ENCODE results near the gene UXS1.

The UXS1 gene

GRCh38 chr2:106144621-106145331, 49.3 kb downstream of the UXS1 start:
- ChIA-PET POLR2A (no interaction called here), CTCF (no interaction called here)
- H3K27me3 ChIP-seq (replicated peaks in 2 of 5; ENCODE audit: control insufficient read depth in 4 of 5, insufficient read depth in 5 of 5, low read length in 4 of 5), result no peaks in the 10 kb centered on the region
- 95% methylated on average over 18 of the region's 21 CpGs for WGBS (ENCODE audit: insufficient coverage)
- H3K36me3 ChIP-seq (ENCODE audit: control insufficient read depth in 4 of 4, insufficient read depth in 4 of 4, low read length in 3 of 4), result peaks cover 15 to 48% (median 28%) of the 10 kb centered on the region in 4 experiments
- no peak for DNase-seq
- no peaks in the 10 kb centered on the region for H3K9me3 ChIP-seq (ENCODE audit: control extremely low read depth in 1 of 5, control insufficient read depth in 4 of 5, insufficient read depth in 2 of 5, low read depth in 1 of 5, low read length in 4 of 5)
- H3K27ac ChIP-seq (ENCODE audit: insufficient read depth in 1 of 2, low read depth in 1 of 2, low read length in 2 of 2, poor library complexity in 1 of 2, severe bottlenecking in 2 of 2), result no peak overlapping the region
- H3K4me3 ChIP-seq (ENCODE audit: control insufficient read depth in 1 of 7, extremely low read depth in 1 of 7, insufficient read depth in 4 of 7, low read depth in 2 of 7, low read length in 6 of 7), result no peak overlapping the region
- H3K4me1 ChIP-seq (ENCODE audit: control extremely low read depth in 1 of 4, control insufficient read depth in 4 of 4, insufficient read depth in 4 of 4, low read length in 3 of 4), result peaks cover 0 to 5% (median 0%) of the 10 kb centered on the region in 4 experiments

GRCh38 chr2:106143495-106144215, 50.4 kb downstream of the UXS1 start:
- H3K27me3 ChIP-seq (replicated peaks in 2 of 5; ENCODE audit: control insufficient read depth in 4 of 5, insufficient read depth in 5 of 5, low read length in 4 of 5), result no peaks in the 10 kb centered on the region
- H3K4me3 ChIP-seq (ENCODE audit: control insufficient read depth in 1 of 7, extremely low read depth in 1 of 7, insufficient read depth in 4 of 7, low read depth in 2 of 7, low read length in 6 of 7), result no peak overlapping the region
- CTCF ChIA-PET, result no interaction called here
- POLR2A ChIA-PET, result no interaction called here
- peaks cover 0 to 11% (median 7%) of the 10 kb centered on the region in 4 experiments for H3K4me1 ChIP-seq (ENCODE audit: control extremely low read depth in 1 of 4, control insufficient read depth in 4 of 4, insufficient read depth in 4 of 4, low read length in 3 of 4)
- WGBS (ENCODE audit: insufficient coverage), result 93% methylated on average over 6 of the region's 7 CpGs
- DNase-seq, result no peak
- no peak overlapping the region for H3K27ac ChIP-seq (ENCODE audit: insufficient read depth in 1 of 2, low read depth in 1 of 2, low read length in 2 of 2, poor library complexity in 1 of 2, severe bottlenecking in 2 of 2)
- H3K9me3 ChIP-seq (ENCODE audit: control extremely low read depth in 1 of 5, control insufficient read depth in 4 of 5, insufficient read depth in 2 of 5, low read depth in 1 of 5, low read length in 4 of 5), result no peaks in the 10 kb centered on the region
- peaks cover 9 to 42% (median 25%) of the 10 kb centered on the region in 4 experiments for H3K36me3 ChIP-seq (ENCODE audit: control insufficient read depth in 4 of 4, insufficient read depth in 4 of 4, low read length in 3 of 4)

GRCh38 chr2:106142683-106143082, 51.4 kb downstream of the UXS1 start:
- no peaks in the 10 kb centered on the region for H3K27me3 ChIP-seq (replicated peaks in 2 of 5; ENCODE audit: control insufficient read depth in 4 of 5, insufficient read depth in 5 of 5, low read length in 4 of 5)
- WGBS (ENCODE audit: insufficient coverage), result 88% methylated on average over 1 of the region's 3 CpGs
- H3K36me3 ChIP-seq (ENCODE audit: control insufficient read depth in 4 of 4, insufficient read depth in 4 of 4, low read length in 3 of 4), result peaks cover 9 to 44% (median 24%) of the 10 kb centered on the region in 4 experiments
- peaks cover 0 to 18% (median 13%) of the 10 kb centered on the region in 4 experiments for H3K4me1 ChIP-seq (ENCODE audit: control extremely low read depth in 1 of 4, control insufficient read depth in 4 of 4, insufficient read depth in 4 of 4, low read length in 3 of 4)
- H3K4me3 ChIP-seq (ENCODE audit: control insufficient read depth in 1 of 7, extremely low read depth in 1 of 7, insufficient read depth in 4 of 7, low read depth in 2 of 7, low read length in 6 of 7), result no peak overlapping the region
- H3K27ac ChIP-seq (ENCODE audit: insufficient read depth in 1 of 2, low read depth in 1 of 2, low read length in 2 of 2, poor library complexity in 1 of 2, severe bottlenecking in 2 of 2), result no peak overlapping the region
- DNase-seq, result no peak
- H3K9me3 ChIP-seq (ENCODE audit: control extremely low read depth in 1 of 5, control insufficient read depth in 4 of 5, insufficient read depth in 2 of 5, low read depth in 1 of 5, low read length in 4 of 5), result no peaks in the 10 kb centered on the region
- ChIA-PET POLR2A (no interaction called here), CTCF (interaction anchor here (1.1 kb wide), 1 partner anchor 18 kb away, joined by 3 read pairs; no protein-coding TSS in a partner anchor)

DNA sequence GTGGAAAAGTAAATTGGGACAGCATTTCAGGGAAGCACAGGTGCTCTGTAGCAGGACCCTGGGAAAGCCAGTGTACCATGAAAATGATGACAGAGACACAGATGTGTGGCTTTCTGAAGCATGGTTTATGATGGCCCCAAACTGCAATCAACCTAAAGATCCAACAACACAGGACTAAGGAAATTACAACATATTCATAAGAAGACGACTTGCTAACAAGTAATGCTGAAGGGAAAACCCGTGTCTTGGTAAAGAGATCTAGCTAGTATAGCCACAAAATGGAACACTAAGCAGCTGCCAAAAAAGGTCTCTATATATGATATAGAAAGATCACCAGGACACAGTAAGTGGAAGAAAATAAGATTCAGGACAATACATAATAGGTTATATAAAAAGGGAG, 53.2 kb downstream of the UXS1 start:
- peaks cover 9 to 42% (median 22%) of the 10 kb centered on the region in 4 experiments for H3K36me3 ChIP-seq (ENCODE audit: control insufficient read depth in 4 of 4, insufficient read depth in 4 of 4, low read length in 3 of 4)
- no peaks in the 10 kb centered on the region for H3K27me3 ChIP-seq (replicated peaks in 2 of 5; ENCODE audit: control insufficient read depth in 4 of 5, insufficient read depth in 5 of 5, low read length in 4 of 5)
- peaks cover 0 to 21% (median 14%) of the 10 kb centered on the region in 4 experiments for H3K4me1 ChIP-seq (ENCODE audit: control extremely low read depth in 1 of 4, control insufficient read depth in 4 of 4, insufficient read depth in 4 of 4, low read length in 3 of 4)
- H3K4me3 ChIP-seq (ENCODE audit: control insufficient read depth in 1 of 7, extremely low read depth in 1 of 7, insufficient read depth in 4 of 7, low read depth in 2 of 7, low read length in 6 of 7), result no peak overlapping the region
- no peak overlapping the region for H3K27ac ChIP-seq (ENCODE audit: insufficient read depth in 1 of 2, low read depth in 1 of 2, low read length in 2 of 2, poor library complexity in 1 of 2, severe bottlenecking in 2 of 2)
- DNase-seq, result no peak
- POLR2A ChIA-PET, result interaction anchor here (1.0 kb wide), 1 partner anchor 20 kb away, joined by 3 read pairs; no protein-coding TSS in a partner anchor
- H3K9me3 ChIP-seq (ENCODE audit: control extremely low read depth in 1 of 5, control insufficient read depth in 4 of 5, insufficient read depth in 2 of 5, low read depth in 1 of 5, low read length in 4 of 5), result no peaks in the 10 kb centered on the region
- no CpG with 5 or more reads among the region's 2 CpGs for WGBS (ENCODE audit: insufficient coverage)
- CTCF ChIA-PET, result interaction anchor here (0.6 to 1.7 kb wide), 6 partner anchors 9 to 50 kb away, joined by 3 to 11 read pairs (median 4); no protein-coding TSS in a partner anchor

DNA sequence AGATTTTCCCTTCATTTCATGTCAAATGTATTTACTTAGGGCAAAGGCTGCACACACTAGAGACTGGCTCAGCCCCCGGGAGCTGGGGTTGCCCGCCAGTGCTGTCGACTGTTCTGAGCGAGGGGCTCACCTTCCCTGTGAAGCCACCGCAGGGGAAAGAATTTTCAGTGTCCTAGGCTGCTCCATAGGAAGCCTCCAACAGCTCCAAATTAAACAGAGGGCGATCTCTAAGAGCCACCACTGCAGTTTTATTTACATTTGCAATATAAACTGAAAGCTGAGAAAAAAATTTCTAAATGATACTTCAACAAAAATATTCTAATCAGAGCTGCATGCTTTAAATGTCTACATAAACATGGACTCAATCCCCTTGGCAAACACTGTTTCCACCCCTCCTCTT, 54.0 kb downstream of the UXS1 start:
- Histone ChIP-seq H3K4me3 (ENCODE audit: control insufficient read depth in 1 of 7, extremely low read depth in 1 of 7, insufficient read depth in 4 of 7, low read depth in 2 of 7, low read length in 6 of 7) (no peak overlapping the region), H3K36me3 (ENCODE audit: control insufficient read depth in 4 of 4, insufficient read depth in 4 of 4, low read length in 3 of 4) (peaks cover 8 to 39% (median 20%) of the 10 kb centered on the region in 4 experiments), H3K9me3 (ENCODE audit: control extremely low read depth in 1 of 5, control insufficient read depth in 4 of 5, insufficient read depth in 2 of 5, low read depth in 1 of 5, low read length in 4 of 5) (no peaks in the 10 kb centered on the region), H3K27ac (ENCODE audit: insufficient read depth in 1 of 2, low read depth in 1 of 2, low read length in 2 of 2, poor library complexity in 1 of 2, severe bottlenecking in 2 of 2) (no peak overlapping the region), H3K4me1 (ENCODE audit: control extremely low read depth in 1 of 4, control insufficient read depth in 4 of 4, insufficient read depth in 4 of 4, low read length in 3 of 4) (peaks cover 0 to 21% (median 14%) of the 10 kb centered on the region in 4 experiments), H3K27me3 (replicated peaks in 2 of 5; ENCODE audit: control insufficient read depth in 4 of 5, insufficient read depth in 5 of 5, low read length in 4 of 5) (no peaks in the 10 kb centered on the region)
- no peak for DNase-seq
- WGBS (ENCODE audit: insufficient coverage), result 100% methylated on average over 3 of the region's 6 CpGs
- POLR2A ChIA-PET, result no interaction called here
- CTCF ChIA-PET, result interaction anchor here (1.1 to 1.6 kb wide), 4 partner anchors 10 to 30 kb away, joined by 3 to 11 read pairs (median 6); no protein-coding TSS in a partner anchor

DNA sequence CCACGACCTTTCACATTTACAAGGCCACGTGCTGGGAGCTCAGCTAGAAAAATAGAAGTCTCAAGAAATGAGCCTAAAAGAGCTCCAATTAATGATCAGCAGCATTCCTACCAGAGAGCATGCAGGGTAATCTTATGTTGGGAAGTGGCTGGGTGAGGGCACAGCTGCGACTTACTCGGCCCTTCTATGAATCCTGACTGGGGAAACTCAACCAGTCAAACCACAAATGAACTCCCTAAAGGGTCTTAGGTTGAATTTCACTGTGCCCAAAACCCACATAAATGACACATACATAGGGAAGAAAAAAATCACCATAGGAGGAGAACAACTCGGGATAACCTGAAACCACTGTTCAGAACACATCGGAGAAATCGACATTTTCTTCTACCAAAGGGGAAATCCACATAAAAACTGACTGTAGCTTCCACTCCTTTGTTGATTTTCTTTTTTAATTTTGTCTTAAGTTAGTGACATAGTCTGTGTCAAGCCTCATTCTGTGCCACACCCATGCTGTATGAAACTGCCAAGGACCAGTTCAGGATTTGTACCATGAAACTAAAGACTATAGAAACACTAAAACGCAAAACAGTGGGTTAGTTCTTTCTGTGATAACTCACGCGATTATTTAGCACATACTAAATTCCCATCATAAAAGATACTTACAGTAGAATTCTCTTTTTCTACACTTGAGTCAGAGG, 54.7 kb downstream of the UXS1 start:
- Histone ChIP-seq H3K36me3 (ENCODE audit: control insufficient read depth in 4 of 4, insufficient read depth in 4 of 4, low read length in 3 of 4) (peaks cover 3 to 32% (median 16%) of the 10 kb centered on the region in 4 experiments), H3K4me3 (ENCODE audit: control insufficient read depth in 1 of 7, extremely low read depth in 1 of 7, insufficient read depth in 4 of 7, low read depth in 2 of 7, low read length in 6 of 7) (no peak overlapping the region), H3K9me3 (ENCODE audit: control extremely low read depth in 1 of 5, control insufficient read depth in 4 of 5, insufficient read depth in 2 of 5, low read depth in 1 of 5, low read length in 4 of 5) (no peaks in the 10 kb centered on the region), H3K4me1 (ENCODE audit: control extremely low read depth in 1 of 4, control insufficient read depth in 4 of 4, insufficient read depth in 4 of 4, low read length in 3 of 4) (peaks cover 0 to 21% (median 14%) of the 10 kb centered on the region in 4 experiments), H3K27me3 (replicated peaks in 2 of 5; ENCODE audit: control insufficient read depth in 4 of 5, insufficient read depth in 5 of 5, low read length in 4 of 5) (no peaks in the 10 kb centered on the region), H3K27ac (ENCODE audit: insufficient read depth in 1 of 2, low read depth in 1 of 2, low read length in 2 of 2, poor library complexity in 1 of 2, severe bottlenecking in 2 of 2) (no peak overlapping the region)
- ChIA-PET CTCF (interaction anchor here (1.1 to 1.3 kb wide), 2 partner anchors 9 to 15 kb away, joined by 3 read pairs; no protein-coding TSS in a partner anchor), POLR2A (no interaction called here)
- 97% methylated on average over 7 of the region's 10 CpGs for WGBS (ENCODE audit: insufficient coverage)
- no peak for DNase-seq

All from common myeloid progenitor, CD34-positive (primary cell).